ENCODE data around the gene NKD2. TPM values are rescaled to one million over a fixed set of nuclear protein-coding genes. Genes with fewer than 3 reads are reported as not detected.
"Not testable (repeated sequence)": the region's sequence is repeated elsewhere in the genome, so short reads cannot be mapped to it uniquely, and the experiment has no call there.

The NKD2 gene
- total RNA-seq, 3 donors from 2014 or later: 0.54 to 0.94 (median 0.58) TPM

GRCh38 chr5:966941-967340 lies 41.7 kb upstream of the NKD2 start:
- no peaks in the 10 kb centered on the region for H3K9me3 Mint-ChIP-seq
- H3K27me3 Mint-ChIP-seq (ENCODE audit: low read depth): peaks cover 66% of the 10 kb centered on the region
- DNase-seq: no peak
- no peaks in the 10 kb centered on the region for H3K36me3 Mint-ChIP-seq (ENCODE audit: insufficient read depth)
- H3K4me3 Mint-ChIP-seq: no peak overlapping the region
- no peak for ATAC-seq
- H3K4me1 Mint-ChIP-seq (ENCODE audit: low read depth): peaks cover 16% of the 10 kb centered on the region

- Mint-ChIP-seq H3K4me3 (no peak overlapping the region), H3K27me3 (ENCODE audit: low read depth) (peaks cover 62% of the 10 kb centered on the region), H3K9me3 (no peaks in the 10 kb centered on the region), H3K4me1 (ENCODE audit: low read depth) (peaks cover 10% of the 10 kb centered on the region), H3K36me3 (ENCODE audit: insufficient read depth) (no peaks in the 10 kb centered on the region)
- no peak for DNase-seq
- no peak for ATAC-seq
These were observed 39.7 kb upstream of the NKD2 start for GRCh38 chr5:968881-969280.

- no peak overlapping the region for H3K4me3 Mint-ChIP-seq
- H3K36me3 Mint-ChIP-seq (ENCODE audit: insufficient read depth): no peaks in the 10 kb centered on the region
- H3K4me1 Mint-ChIP-seq (ENCODE audit: low read depth): peaks cover 7% of the 10 kb centered on the region
- no peaks in the 10 kb centered on the region for H3K9me3 Mint-ChIP-seq
- ATAC-seq (peak in 1 of 2 donors; percentile 35), DNase-seq (no peak)
- peaks cover 60% of the 10 kb centered on the region for H3K27me3 Mint-ChIP-seq (ENCODE audit: low read depth)
These were observed 39.2 kb upstream of the NKD2 start for GRCh38 chr5:969408-969839.

- not testable (repeated sequence) for H3K36me3 Mint-ChIP-seq (ENCODE audit: insufficient read depth); DNase-seq; H3K9me3 Mint-ChIP-seq; H3K4me3 Mint-ChIP-seq; ATAC-seq; H3K4me1 Mint-ChIP-seq (ENCODE audit: low read depth)
- peaks cover 33% of the 10 kb centered on the region for H3K27me3 Mint-ChIP-seq (ENCODE audit: low read depth)
These were observed 36.0 kb upstream of the NKD2 start for GRCh38 chr5:972575-972974.

DNA sequence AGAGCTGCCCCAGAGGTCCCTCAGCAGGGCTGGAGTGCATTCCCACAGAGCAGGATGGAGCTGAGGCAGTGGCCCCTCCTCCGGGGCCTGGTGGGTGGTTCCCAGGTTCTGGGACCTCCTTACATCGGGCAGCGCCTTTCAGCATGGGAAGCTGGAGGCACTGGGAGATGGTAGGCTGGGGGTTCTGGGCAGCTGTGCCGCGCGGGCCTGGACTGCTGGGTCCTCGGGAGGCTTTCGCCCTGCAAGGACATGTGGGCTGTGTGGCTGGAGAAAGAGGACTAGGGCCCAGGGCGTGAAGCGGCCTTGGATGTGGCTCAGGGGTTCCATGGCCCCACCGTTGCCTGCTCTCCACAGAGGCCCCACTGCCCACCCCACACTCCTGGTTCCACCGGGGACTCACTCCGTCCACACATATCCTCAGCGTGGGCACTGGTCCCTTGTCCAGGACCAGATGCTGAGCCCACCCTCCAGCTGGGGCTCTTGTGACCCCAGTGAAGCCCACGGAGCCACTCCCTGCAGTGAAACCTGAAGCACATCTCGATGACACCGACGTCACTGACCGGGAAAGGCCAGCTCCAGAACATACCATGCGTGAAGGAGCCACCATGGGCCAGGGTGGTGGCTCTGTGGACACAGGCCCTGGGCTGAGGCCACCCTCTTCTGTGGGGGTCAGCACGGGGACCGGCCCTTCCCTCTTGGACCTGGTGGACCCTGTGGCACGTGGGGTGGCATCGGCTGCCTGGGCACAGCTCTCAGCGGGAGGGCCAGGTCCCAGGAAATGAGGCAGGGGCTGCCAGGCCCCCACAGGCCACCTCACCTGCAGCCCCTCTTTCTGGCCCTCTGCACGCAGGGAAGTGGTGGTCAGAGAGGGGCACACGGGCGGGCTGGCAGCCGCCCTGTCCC lies 31.5 kb upstream of the NKD2 start:
- ATAC-seq (no peak), DNase-seq (no peak)
- no peaks in the 10 kb centered on the region for H3K9me3 Mint-ChIP-seq
- no peaks in the 10 kb centered on the region for H3K4me1 Mint-ChIP-seq (ENCODE audit: low read depth)
- H3K4me3 Mint-ChIP-seq: no peak overlapping the region
- H3K36me3 Mint-ChIP-seq (ENCODE audit: insufficient read depth): no peaks in the 10 kb centered on the region
- peaks cover 3% of the 10 kb centered on the region for H3K27me3 Mint-ChIP-seq (ENCODE audit: low read depth)

DNA sequence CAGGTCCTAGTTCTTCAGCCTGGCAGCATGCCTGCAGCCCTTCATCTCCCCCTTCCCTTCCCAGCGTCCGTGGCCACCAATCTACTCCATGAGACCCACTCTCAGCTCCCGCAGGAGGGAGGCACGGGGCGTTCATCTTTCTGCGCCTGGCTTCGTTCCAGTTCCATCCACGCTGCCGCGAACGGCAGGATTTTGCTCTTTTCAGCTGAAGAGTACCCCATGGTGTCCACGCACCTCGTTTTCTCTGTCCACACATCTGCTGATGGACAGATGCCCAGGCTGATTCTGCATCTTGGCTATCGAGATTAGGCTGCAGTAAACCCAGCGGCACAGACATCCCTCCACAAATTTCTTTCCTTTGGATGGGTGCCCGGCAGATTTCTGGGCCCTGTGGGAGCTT lies 30.5 kb upstream of the NKD2 start:
- ATAC-seq (no peak), DNase-seq (no peak)
- no peak overlapping the region for H3K4me3 Mint-ChIP-seq
- H3K4me1 Mint-ChIP-seq (ENCODE audit: low read depth): no peaks in the 10 kb centered on the region
- no peaks in the 10 kb centered on the region for H3K36me3 Mint-ChIP-seq (ENCODE audit: insufficient read depth)
- H3K9me3 Mint-ChIP-seq: no peaks in the 10 kb centered on the region
- peaks cover 3% of the 10 kb centered on the region for H3K27me3 Mint-ChIP-seq (ENCODE audit: low read depth)

DNA sequence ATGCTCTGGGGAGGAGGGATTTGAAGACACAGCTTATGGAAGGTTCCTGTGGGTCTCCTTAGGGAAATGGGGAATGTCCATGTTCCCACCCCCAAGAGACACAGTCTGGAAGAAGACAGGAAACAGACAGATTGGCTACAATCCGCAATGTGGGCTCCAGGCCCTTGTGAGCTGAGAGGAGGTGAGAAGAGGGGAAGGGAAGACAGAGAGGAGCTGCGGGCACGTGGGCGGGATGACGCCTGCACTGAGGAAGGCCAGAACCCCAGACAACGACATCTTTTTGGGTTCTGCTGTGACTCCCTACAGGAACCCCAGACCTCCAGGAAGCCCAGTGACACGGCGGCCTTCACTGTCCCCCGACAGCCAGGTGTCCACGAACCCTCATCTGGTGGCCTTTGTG lies 29.9 kb upstream of the NKD2 start:
- ATAC-seq (no peak), DNase-seq (no peak)
- Mint-ChIP-seq H3K9me3 (no peaks in the 10 kb centered on the region), H3K4me3 (no peak overlapping the region), H3K36me3 (ENCODE audit: insufficient read depth) (no peaks in the 10 kb centered on the region), H3K4me1 (ENCODE audit: low read depth) (peaks cover 3% of the 10 kb centered on the region), H3K27me3 (ENCODE audit: low read depth) (peaks cover 3% of the 10 kb centered on the region)

DNA sequence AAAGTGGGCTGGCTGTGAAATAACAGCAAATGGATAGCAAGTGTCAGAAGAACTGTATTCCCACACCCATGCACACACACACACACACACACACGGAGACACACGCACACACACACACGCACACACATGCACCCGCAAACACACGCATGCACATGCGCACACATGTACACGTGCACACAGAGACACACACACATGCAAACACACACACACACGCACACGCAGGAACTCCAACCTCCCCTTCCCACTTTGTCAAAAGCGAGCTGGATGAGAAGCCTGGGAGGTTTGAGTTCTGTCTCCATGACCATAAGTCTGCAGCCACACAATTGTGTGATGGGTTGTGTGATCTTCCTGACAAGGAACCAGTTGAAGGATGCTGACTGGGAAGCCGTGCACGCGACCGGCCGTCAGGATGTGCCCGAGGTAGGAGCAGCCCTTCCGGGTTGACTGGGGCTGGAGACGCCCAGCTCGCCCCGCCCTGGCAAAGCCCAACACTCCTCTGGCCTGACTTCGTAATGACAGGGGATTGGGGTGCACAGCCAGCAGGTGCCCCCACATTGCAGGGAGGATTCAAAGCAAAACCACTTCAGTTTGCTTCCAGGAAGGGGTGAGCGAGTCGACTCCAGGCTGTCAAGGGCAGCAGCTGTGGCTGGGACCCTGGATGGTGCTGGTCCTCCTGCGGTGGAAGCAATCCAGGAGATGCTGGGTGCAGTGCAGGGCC lies 29.3 kb upstream of the NKD2 start:
- ATAC-seq (no peak), DNase-seq (no peak)
- Mint-ChIP-seq H3K9me3 (peaks cover 4% of the 10 kb centered on the region), H3K27me3 (ENCODE audit: low read depth) (peaks cover 3% of the 10 kb centered on the region), H3K36me3 (ENCODE audit: insufficient read depth) (no peaks in the 10 kb centered on the region), H3K4me1 (ENCODE audit: low read depth) (peaks cover 9% of the 10 kb centered on the region), H3K4me3 (no peak overlapping the region)

- DNase-seq (no peak), ATAC-seq (no peak)
- H3K4me3 Mint-ChIP-seq: no peak overlapping the region
- peaks cover 3% of the 10 kb centered on the region for H3K27me3 Mint-ChIP-seq (ENCODE audit: low read depth)
- H3K4me1 Mint-ChIP-seq (ENCODE audit: low read depth): peaks cover 10% of the 10 kb centered on the region
- no peaks in the 10 kb centered on the region for H3K36me3 Mint-ChIP-seq (ENCODE audit: insufficient read depth)
- H3K9me3 Mint-ChIP-seq: peaks cover 11% of the 10 kb centered on the region
These were observed 28.5 kb upstream of the NKD2 start for GRCh38 chr5:980001-980588.

DNA sequence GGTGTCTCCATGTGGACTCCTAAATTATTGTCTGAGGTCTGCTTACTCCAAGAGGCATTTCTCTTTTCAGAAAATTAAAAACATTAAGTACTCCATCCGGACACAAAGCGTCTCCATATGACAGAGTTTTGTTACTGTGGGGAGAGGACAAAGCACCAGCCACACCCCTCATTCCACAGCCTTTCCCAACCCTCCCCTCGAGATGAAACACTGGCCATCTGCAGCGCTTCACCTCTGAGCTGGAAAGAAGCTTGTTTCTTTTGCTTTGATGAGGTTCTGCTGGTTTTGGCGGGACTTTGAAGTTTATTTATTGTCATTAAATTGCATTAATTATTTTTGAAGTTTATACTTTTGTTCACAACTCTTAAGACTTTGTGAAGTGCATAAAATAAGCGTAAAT lies 27.6 kb upstream of the NKD2 start:
- H3K4me3 Mint-ChIP-seq: no peak overlapping the region
- peaks cover 18% of the 10 kb centered on the region for H3K9me3 Mint-ChIP-seq
- ATAC-seq: no peak
- peaks cover 10% of the 10 kb centered on the region for H3K4me1 Mint-ChIP-seq (ENCODE audit: low read depth)
- no peaks in the 10 kb centered on the region for H3K36me3 Mint-ChIP-seq (ENCODE audit: insufficient read depth)
- no peak for DNase-seq
- peaks cover 3% of the 10 kb centered on the region for H3K27me3 Mint-ChIP-seq (ENCODE audit: low read depth)

DNA sequence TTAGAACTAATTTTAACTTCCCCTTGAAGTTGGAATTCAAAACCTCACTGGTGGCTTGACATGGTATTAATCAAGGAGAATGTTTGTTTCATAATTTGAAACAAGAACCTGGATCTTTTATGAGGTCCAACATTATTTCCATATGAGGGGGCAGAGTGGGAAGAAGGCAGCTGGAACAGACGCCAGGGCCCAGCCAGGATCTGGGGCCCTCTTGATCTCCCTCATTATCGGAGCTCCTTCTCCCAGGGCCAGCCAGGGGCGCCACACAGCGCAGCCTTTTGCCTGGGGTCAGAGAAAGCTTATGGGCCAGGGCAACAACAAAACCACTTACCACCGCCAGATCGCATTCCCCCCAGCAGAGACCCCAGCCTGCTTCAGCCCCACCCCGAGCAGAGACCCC lies 27.1 kb upstream of the NKD2 start:
- H3K36me3 Mint-ChIP-seq (ENCODE audit: insufficient read depth): no peaks in the 10 kb centered on the region
- ATAC-seq (no peak), DNase-seq (no peak)
- peaks cover 20% of the 10 kb centered on the region for H3K9me3 Mint-ChIP-seq
- H3K27me3 Mint-ChIP-seq (ENCODE audit: low read depth): peaks cover 6% of the 10 kb centered on the region
- no peak overlapping the region for H3K4me3 Mint-ChIP-seq
- H3K4me1 Mint-ChIP-seq (ENCODE audit: low read depth): peaks cover 10% of the 10 kb centered on the region

- Mint-ChIP-seq H3K4me1 (ENCODE audit: low read depth) (peaks cover 10% of the 10 kb centered on the region), H3K9me3 (peaks cover 20% of the 10 kb centered on the region), H3K27me3 (ENCODE audit: low read depth) (peaks cover 6% of the 10 kb centered on the region), H3K4me3 (no peak overlapping the region), H3K36me3 (ENCODE audit: insufficient read depth) (no peaks in the 10 kb centered on the region)
- ATAC-seq (no peak), DNase-seq (no peak)
These were observed 26.0 kb upstream of the NKD2 start for GRCh38 chr5:982377-983237.

DNA sequence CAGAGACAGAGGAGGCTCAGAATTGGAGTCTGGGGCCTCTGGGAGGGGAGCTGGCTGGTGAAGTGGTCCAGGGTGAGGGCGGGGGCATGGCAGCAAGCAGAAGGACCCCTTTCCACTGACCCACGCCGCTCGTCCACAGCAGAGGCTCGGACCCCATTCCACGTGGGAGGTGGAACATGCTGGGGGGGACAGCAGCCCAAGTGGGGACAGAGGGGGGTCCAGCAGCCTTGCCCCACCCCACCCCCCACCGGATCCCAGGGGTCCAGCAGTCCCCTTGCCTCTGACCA lies 25.4 kb upstream of the NKD2 start:
- no peaks in the 10 kb centered on the region for H3K36me3 Mint-ChIP-seq (ENCODE audit: insufficient read depth)
- H3K4me1 Mint-ChIP-seq (ENCODE audit: low read depth): peaks cover 10% of the 10 kb centered on the region
- no peak for ATAC-seq
- no peak for DNase-seq
- peaks cover 20% of the 10 kb centered on the region for H3K9me3 Mint-ChIP-seq
- H3K27me3 Mint-ChIP-seq (ENCODE audit: low read depth): peaks cover 10% of the 10 kb centered on the region
- no peak overlapping the region for H3K4me3 Mint-ChIP-seq

- Mint-ChIP-seq H3K9me3 (peaks cover 20% of the 10 kb centered on the region), H3K27me3 (ENCODE audit: low read depth) (peaks cover 10% of the 10 kb centered on the region), H3K36me3 (ENCODE audit: insufficient read depth) (no peaks in the 10 kb centered on the region), H3K4me1 (ENCODE audit: low read depth) (peaks cover 10% of the 10 kb centered on the region), H3K4me3 (no peak overlapping the region)
- ATAC-seq (no peak), DNase-seq (no peak)
These were observed 25.0 kb upstream of the NKD2 start for GRCh38 chr5:983568-983967.
